ENCODE results near the gene SLC25A27. TPM values are rescaled to one million over a fixed set of nuclear protein-coding genes. Genes with fewer than 3 reads are reported as not detected.
"Not testable (repeated sequence)": the region's sequence is repeated elsewhere in the genome, so short reads cannot be mapped to it uniquely, and the experiment has no call there.

SLC25A27 gene
- total and polyA plus RNA-seq, 5 donors from 2014 or later, result 0.15 to 0.54 TPM; not detected in 3

- H3K27me3 Mint-ChIP-seq, result no peaks in the 10 kb centered on the region
- Histone ChIP-seq H3K9me3 (ENCODE audit: control insufficient read depth in 2 of 2, low read length in 2 of 2) (no peaks in the 10 kb centered on the region), H3K4me3 (ENCODE audit: low read depth, low read length) (no peak overlapping the region), H3K27ac (ENCODE audit: insufficient read depth, low read length, poor library complexity, severe bottlenecking) (no peak overlapping the region), H3K4me1 (ENCODE audit: control insufficient read depth, insufficient read depth, low read length, poor library complexity, severe bottlenecking) (no peaks in the 10 kb centered on the region), H3K36me3 (ENCODE audit: control insufficient read depth, insufficient read depth, low read length) (no peaks in the 10 kb centered on the region), H3K27me3 (ENCODE audit: control insufficient read depth, insufficient read depth, low read length) (no peaks in the 10 kb centered on the region)
- H3K36me3 Mint-ChIP-seq, result no peaks in the 10 kb centered on the region
- peaks cover 0 to 3% (median 0%) of the 10 kb centered on the region in 7 donors for H3K9me3 Mint-ChIP-seq
- H3K4me3 Mint-ChIP-seq, result no peak overlapping the region
- H3K27ac Mint-ChIP-seq, result no peak overlapping the region
- no peaks in the 10 kb centered on the region for H3K4me1 Mint-ChIP-seq
- ATAC-seq (ENCODE audit: low read depth in 2 of 2), result no peak
- no peak for DNase-seq
Measured at GRCh38 chr6:46638650-46639049, 14.1 kb upstream of the SLC25A27 start.

GRCh38 chr6:46642928-46643751 is 9.6 kb upstream of the SLC25A27 start:
- no peak overlapping the region for H3K27ac Mint-ChIP-seq
- Histone ChIP-seq H3K4me1 (ENCODE audit: control insufficient read depth, insufficient read depth, low read length, poor library complexity, severe bottlenecking) (no peaks in the 10 kb centered on the region), H3K4me3 (ENCODE audit: low read depth, low read length) (no peak overlapping the region), H3K27me3 (ENCODE audit: control insufficient read depth, insufficient read depth, low read length) (no peaks in the 10 kb centered on the region), H3K36me3 (ENCODE audit: control insufficient read depth, insufficient read depth, low read length) (no peaks in the 10 kb centered on the region), H3K9me3 (ENCODE audit: control insufficient read depth in 2 of 2, low read length in 2 of 2) (no peaks in the 10 kb centered on the region), H3K27ac (ENCODE audit: insufficient read depth, low read length, poor library complexity, severe bottlenecking) (no peak overlapping the region)
- no peak overlapping the region for H3K4me3 Mint-ChIP-seq
- no peaks in the 10 kb centered on the region for H3K27me3 Mint-ChIP-seq
- H3K9me3 Mint-ChIP-seq, result peaks cover 0 to 4% (median 0%) of the 10 kb centered on the region in 7 donors
- ATAC-seq (ENCODE audit: low read depth in 2 of 2), result no peak
- H3K4me1 Mint-ChIP-seq, result no peaks in the 10 kb centered on the region
- H3K36me3 Mint-ChIP-seq, result no peaks in the 10 kb centered on the region
- no peak for DNase-seq

GRCh38 chr6:46645265-46645664 is 7.5 kb upstream of the SLC25A27 start:
- no peak overlapping the region for H3K4me3 ChIP-seq (ENCODE audit: low read depth, low read length)
- no peaks in the 10 kb centered on the region for H3K4me1 ChIP-seq (ENCODE audit: control insufficient read depth, insufficient read depth, low read length, poor library complexity, severe bottlenecking)
- no peak overlapping the region for H3K4me3 Mint-ChIP-seq
- no peaks in the 10 kb centered on the region for H3K36me3 Mint-ChIP-seq
- peaks cover 9% of the 10 kb centered on the region for H3K27me3 Mint-ChIP-seq
- no peak overlapping the region for H3K27ac Mint-ChIP-seq
- DNase-seq (no peak), ATAC-seq (ENCODE audit: low read depth in 2 of 2) (no peak)
- H3K36me3 ChIP-seq (ENCODE audit: control insufficient read depth, insufficient read depth, low read length), result no peaks in the 10 kb centered on the region
- no peak overlapping the region for H3K27ac ChIP-seq (ENCODE audit: insufficient read depth, low read length, poor library complexity, severe bottlenecking)
- no peaks in the 10 kb centered on the region for H3K4me1 Mint-ChIP-seq
- H3K9me3 ChIP-seq (ENCODE audit: control insufficient read depth in 2 of 2, low read length in 2 of 2), result no peaks in the 10 kb centered on the region
- no peaks in the 10 kb centered on the region for H3K27me3 ChIP-seq (ENCODE audit: control insufficient read depth, insufficient read depth, low read length)
- H3K9me3 Mint-ChIP-seq, result peaks cover 0 to 4% (median 3%) of the 10 kb centered on the region in 7 donors

- not testable (repeated sequence) for H3K4me1 ChIP-seq (ENCODE audit: control insufficient read depth, insufficient read depth, low read length, poor library complexity, severe bottlenecking); DNase-seq; H3K9me3 Mint-ChIP-seq; ATAC-seq (ENCODE audit: low read depth in 2 of 2); H3K27ac Mint-ChIP-seq; H3K4me3 Mint-ChIP-seq; H3K4me3 ChIP-seq (ENCODE audit: low read depth, low read length); H3K27me3 ChIP-seq (ENCODE audit: control insufficient read depth, insufficient read depth, low read length); H3K36me3 Mint-ChIP-seq; H3K9me3 ChIP-seq (ENCODE audit: control insufficient read depth in 2 of 2, low read length in 2 of 2); H3K36me3 ChIP-seq (ENCODE audit: control insufficient read depth, insufficient read depth, low read length); H3K27ac ChIP-seq (ENCODE audit: insufficient read depth, low read length, poor library complexity, severe bottlenecking)
- Mint-ChIP-seq H3K4me1 (peaks cover 0 to 11% (median 8%) of the 10 kb centered on the region in 4 donors), H3K27me3 (peaks cover 27% of the 10 kb centered on the region)
Measured at GRCh38 chr6:46648108-46648507, 4.7 kb upstream of the SLC25A27 start.

GRCh38 chr6:46648869-46649492 is 3.8 kb upstream of the SLC25A27 start:
- H3K4me1 ChIP-seq (ENCODE audit: control insufficient read depth, insufficient read depth, low read length, poor library complexity, severe bottlenecking), result peaks cover 15% of the 10 kb centered on the region
- H3K36me3 ChIP-seq (ENCODE audit: control insufficient read depth, insufficient read depth, low read length), result no peaks in the 10 kb centered on the region
- DNase-seq (no peak), ATAC-seq (ENCODE audit: low read depth in 2 of 2) (no peak)
- H3K27ac ChIP-seq (ENCODE audit: insufficient read depth, low read length, poor library complexity, severe bottlenecking), result no peak overlapping the region
- no peak overlapping the region for H3K4me3 Mint-ChIP-seq
- peaks cover 5 to 16% (median 13%) of the 10 kb centered on the region in 4 donors for H3K4me1 Mint-ChIP-seq
- no peak overlapping the region for H3K4me3 ChIP-seq (ENCODE audit: low read depth, low read length)
- H3K27me3 ChIP-seq (ENCODE audit: control insufficient read depth, insufficient read depth, low read length), result peaks cover 10% of the 10 kb centered on the region
- H3K9me3 Mint-ChIP-seq, result peaks cover 0 to 3% (median 2%) of the 10 kb centered on the region in 7 donors
- no peaks in the 10 kb centered on the region for H3K9me3 ChIP-seq (ENCODE audit: control insufficient read depth in 2 of 2, low read length in 2 of 2)
- peak overlapping the region in 1 of 3 donors; percentile 50 for H3K27ac Mint-ChIP-seq
- H3K36me3 Mint-ChIP-seq, result no peaks in the 10 kb centered on the region
- H3K27me3 Mint-ChIP-seq, result peaks cover 35% of the 10 kb centered on the region

- H3K4me3 Mint-ChIP-seq, result no peak overlapping the region
Measured at GRCh38 chr6:46651006-46651405, 1.8 kb upstream of the SLC25A27 start.

GRCh38 chr6:46651816-46652215 is 959 bp upstream of the SLC25A27 start:
- no peaks in the 10 kb centered on the region for H3K36me3 Mint-ChIP-seq

More at GRCh38 chr6:46651006-46651405, 1.8 kb upstream of the SLC25A27 start:
- no peak overlapping the region for H3K4me3 ChIP-seq (ENCODE audit: low read depth, low read length)
- peaks cover 0 to 5% (median 0%) of the 10 kb centered on the region in 7 donors for H3K9me3 Mint-ChIP-seq
- H3K27ac Mint-ChIP-seq, result no peak overlapping the region
- H3K27ac ChIP-seq (ENCODE audit: insufficient read depth, low read length, poor library complexity, severe bottlenecking), result no peak overlapping the region
- no peak for ATAC-seq (ENCODE audit: low read depth in 2 of 2)
- no peaks in the 10 kb centered on the region for H3K36me3 ChIP-seq (ENCODE audit: control insufficient read depth, insufficient read depth, low read length)
- H3K36me3 Mint-ChIP-seq, result no peaks in the 10 kb centered on the region
- DNase-seq, result no peak
- H3K27me3 Mint-ChIP-seq, result peaks cover 53% of the 10 kb centered on the region
- H3K27me3 ChIP-seq (ENCODE audit: control insufficient read depth, insufficient read depth, low read length), result peaks cover 14% of the 10 kb centered on the region
- H3K4me1 ChIP-seq (ENCODE audit: control insufficient read depth, insufficient read depth, low read length, poor library complexity, severe bottlenecking), result peaks cover 15% of the 10 kb centered on the region
- H3K9me3 ChIP-seq (ENCODE audit: control insufficient read depth in 2 of 2, low read length in 2 of 2), result no peaks in the 10 kb centered on the region
- peaks cover 5 to 16% (median 13%) of the 10 kb centered on the region in 4 donors for H3K4me1 Mint-ChIP-seq

More at GRCh38 chr6:46651816-46652215, 959 bp upstream of the SLC25A27 start:
- Mint-ChIP-seq H3K4me3 (peak overlapping the region; percentile 40 to 92 (median 88)), H3K9me3 (peaks cover 0 to 5% (median 0%) of the 10 kb centered on the region in 7 donors), H3K4me1 (peaks cover 5 to 16% (median 13%) of the 10 kb centered on the region in 4 donors), H3K27ac (no peak overlapping the region), H3K27me3 (peaks cover 53% of the 10 kb centered on the region)
- Histone ChIP-seq H3K9me3 (ENCODE audit: control insufficient read depth in 2 of 2, low read length in 2 of 2) (no peaks in the 10 kb centered on the region), H3K27me3 (ENCODE audit: control insufficient read depth, insufficient read depth, low read length) (peaks cover 14% of the 10 kb centered on the region), H3K36me3 (ENCODE audit: control insufficient read depth, insufficient read depth, low read length) (no peaks in the 10 kb centered on the region), H3K4me3 (ENCODE audit: low read depth, low read length) (no peak overlapping the region), H3K27ac (ENCODE audit: insufficient read depth, low read length, poor library complexity, severe bottlenecking) (no peak overlapping the region), H3K4me1 (ENCODE audit: control insufficient read depth, insufficient read depth, low read length, poor library complexity, severe bottlenecking) (peaks cover 15% of the 10 kb centered on the region)
- DNase-seq (no peak), ATAC-seq (ENCODE audit: low read depth in 2 of 2) (no peak)
